BE2C (cell line): Measurements from ENCODE around the gene DRICH1. TPM values are rescaled to one million over a fixed set of nuclear protein-coding genes. Genes with fewer than 3 reads are reported as not detected.
"Not testable (repeated sequence)": the region's sequence is repeated elsewhere in the genome, so short reads cannot be mapped to it uniquely, and the experiment has no call there.

Source experiments
- DNase-seq: peaks from one replicate; pipeline ENCODE4 v3.0.0-alpha.2; 2020
- H3K27me3 ChIP-seq: fragments of 250-450 bp; sonication (Bioruptor Pico); 2 replicates; pipeline ENCODE4 v1.5.1; 2020; ENCODE audit warnings: mild to moderate bottlenecking
- H3K36me3 ChIP-seq: fragments of 250-450 bp; sonication (Bioruptor Pico); 2 replicates; pipeline ENCODE4 v1.5.1; 2020; ENCODE audit warnings: mild to moderate bottlenecking
- H3K4me1 ChIP-seq: fragments of 250-450 bp; sonication (Bioruptor Pico); 2 replicates; pipeline ENCODE4 v1.5.1; 2020
- H3K4me3 ChIP-seq: 2 replicates; pipeline ENCODE4 v1.5.1; 2011; ENCODE audit warnings: low read depth, low read length
- H3K9me3 ChIP-seq: fragments of 250-450 bp; sonication (Bioruptor Pico); 2 replicates; pipeline ENCODE4 v1.5.1; 2020
- polyA plus RNA-seq: library from polyadenylated mRNA; unstranded; fragments of >200 nt; gene quantifications from one replicate; pipeline ENCODE4 v1.2.1, GENCODE V29; 2012; ENCODE audit warnings: low read depth, missing spikeins; ENCODE audit not compliant: insufficient read length, insufficient read depth
- TF ChIP-seq, protein P1 (sequence below): IDR thresholded peaks from 2 replicates; pipeline ENCODE4 v1.5.1; 2012; ENCODE audit warnings: mild to moderate bottlenecking, low read depth, low read length

Gene DRICH1, protein sequence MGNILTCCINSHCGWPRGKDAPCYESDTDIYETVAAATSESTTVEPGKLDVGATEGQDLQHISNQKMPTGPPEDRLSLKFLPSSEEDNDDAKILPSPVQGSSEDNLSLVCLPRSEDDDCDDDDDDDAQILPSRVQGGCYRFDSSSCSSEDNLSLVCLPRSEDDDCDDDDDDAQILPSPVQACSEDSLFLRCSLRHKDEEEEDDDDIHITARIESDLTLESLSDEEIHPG
- polyA plus RNA-seq, result not detected

DNA sequence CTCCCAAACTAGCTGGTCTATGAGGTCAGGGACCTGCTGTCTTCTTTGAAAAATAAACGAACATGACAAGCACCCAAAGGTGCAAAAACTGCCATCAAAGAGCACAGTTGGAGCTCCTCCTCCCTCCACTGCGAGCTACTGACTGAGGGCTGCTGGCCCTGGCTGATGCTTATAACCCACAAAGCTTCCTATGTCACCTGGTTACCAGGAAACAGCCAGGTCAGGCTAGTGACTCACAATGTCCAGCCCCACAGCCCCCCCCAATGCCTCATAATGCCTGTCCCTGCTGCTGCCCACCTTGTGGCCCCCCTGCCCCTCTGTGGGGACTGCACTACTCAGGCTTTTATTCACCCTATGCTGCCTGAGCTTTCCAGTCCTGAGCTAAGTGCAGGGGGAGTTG is at the start of gene DRICH1:
DRICH1 (minus strand) TSS at position 144 of the 400 bp plus-strand sequence. CDS start 298 bp downstream, outside the sequence.
- Histone ChIP-seq H3K4me3 (no peak within 1 kb of the TSS), H3K36me3 (no peaks in the 10 kb centered on the region), H3K27me3 (no peaks in the 10 kb centered on the region), H3K9me3 (no peaks in the 10 kb centered on the region), H3K4me1 (no peaks in the 10 kb centered on the region)
- TF ChIP-seq, protein P1, sequence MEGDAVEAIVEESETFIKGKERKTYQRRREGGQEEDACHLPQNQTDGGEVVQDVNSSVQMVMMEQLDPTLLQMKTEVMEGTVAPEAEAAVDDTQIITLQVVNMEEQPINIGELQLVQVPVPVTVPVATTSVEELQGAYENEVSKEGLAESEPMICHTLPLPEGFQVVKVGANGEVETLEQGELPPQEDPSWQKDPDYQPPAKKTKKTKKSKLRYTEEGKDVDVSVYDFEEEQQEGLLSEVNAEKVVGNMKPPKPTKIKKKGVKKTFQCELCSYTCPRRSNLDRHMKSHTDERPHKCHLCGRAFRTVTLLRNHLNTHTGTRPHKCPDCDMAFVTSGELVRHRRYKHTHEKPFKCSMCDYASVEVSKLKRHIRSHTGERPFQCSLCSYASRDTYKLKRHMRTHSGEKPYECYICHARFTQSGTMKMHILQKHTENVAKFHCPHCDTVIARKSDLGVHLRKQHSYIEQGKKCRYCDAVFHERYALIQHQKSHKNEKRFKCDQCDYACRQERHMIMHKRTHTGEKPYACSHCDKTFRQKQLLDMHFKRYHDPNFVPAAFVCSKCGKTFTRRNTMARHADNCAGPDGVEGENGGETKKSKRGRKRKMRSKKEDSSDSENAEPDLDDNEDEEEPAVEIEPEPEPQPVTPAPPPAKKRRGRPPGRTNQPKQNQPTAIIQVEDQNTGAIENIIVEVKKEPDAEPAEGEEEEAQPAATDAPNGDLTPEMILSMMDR, result no peak
- no peak for DNase-seq

DNA sequence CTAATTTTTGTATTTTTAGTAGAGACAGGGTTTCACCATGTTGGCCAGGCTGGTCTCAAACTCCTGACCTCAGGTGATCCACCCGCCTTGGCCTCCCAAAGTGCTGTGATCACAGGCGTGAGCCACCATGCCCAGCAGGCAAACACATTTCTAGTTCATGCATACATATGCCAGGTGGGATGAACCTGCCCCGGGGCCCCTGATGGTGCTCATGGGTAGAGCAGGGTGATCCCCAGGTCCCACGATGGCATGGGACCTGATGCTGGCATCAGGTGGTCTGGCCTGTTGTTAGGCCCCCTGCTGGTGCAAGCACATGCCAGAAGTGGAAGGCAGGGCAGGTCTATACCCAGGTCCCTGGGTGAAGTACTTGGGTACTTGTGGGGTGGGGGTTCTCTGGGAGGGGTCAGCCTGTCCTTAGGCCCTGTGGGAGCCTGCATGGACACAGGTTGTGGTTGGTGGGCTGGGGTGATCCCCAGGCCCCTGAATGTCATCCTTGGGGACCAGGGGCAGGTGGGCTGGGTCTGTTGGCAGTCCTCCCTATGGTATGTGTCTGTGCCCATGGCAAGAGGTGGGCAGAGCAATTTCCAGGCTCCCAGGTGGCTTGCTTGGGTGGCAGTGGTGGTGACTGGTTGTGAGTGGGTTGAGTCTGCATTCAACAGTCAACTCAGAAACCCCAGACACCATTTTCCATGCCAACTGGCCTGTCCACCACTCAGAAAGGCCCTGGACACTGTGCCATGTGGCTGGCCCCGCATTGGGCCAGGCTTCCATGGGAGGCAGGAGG is 49.1 kb upstream of the DRICH1 start:
- no peaks in the 10 kb centered on the region for H3K27me3 ChIP-seq
- peaks cover 9% of the 10 kb centered on the region; the same call in 1 of the 2 replicates for H3K36me3 ChIP-seq
- H3K4me3 ChIP-seq, result no peak overlapping the region
- no peaks in the 10 kb centered on the region for H3K9me3 ChIP-seq
- H3K4me1 ChIP-seq, result no peaks in the 10 kb centered on the region
- TF ChIP-seq, protein P1, result no peak; the same call in 1 of the 2 replicates
- DNase-seq, result no peak

DNA sequence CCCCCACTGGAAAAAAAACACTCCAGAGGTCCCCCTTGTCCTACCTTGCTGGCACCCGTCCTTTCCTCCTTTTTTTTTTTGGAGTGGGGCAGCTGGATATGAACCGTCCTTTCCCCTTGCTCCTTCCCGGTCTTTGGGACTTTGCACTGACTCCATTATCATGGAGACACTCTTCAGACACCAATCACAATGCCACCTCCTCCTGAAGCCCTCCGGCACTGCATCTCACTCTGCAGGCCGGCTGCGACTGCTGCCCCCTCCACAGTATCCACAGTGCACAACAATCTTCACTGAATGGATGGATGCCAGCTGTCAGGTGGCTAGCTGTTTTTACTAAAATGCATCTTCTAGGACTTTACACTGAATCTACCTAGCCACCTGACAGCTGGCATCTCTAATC is 46.0 kb upstream of the DRICH1 start:
- TF ChIP-seq, protein P1, result no peak
- no peak for DNase-seq
- Histone ChIP-seq H3K27me3 (no peaks in the 10 kb centered on the region), H3K9me3 (no peaks in the 10 kb centered on the region), H3K36me3 (peaks cover 9% of the 10 kb centered on the region; the same call in 1 of the 2 replicates), H3K4me1 (no peaks in the 10 kb centered on the region), H3K4me3 (no peak overlapping the region)

DNA sequence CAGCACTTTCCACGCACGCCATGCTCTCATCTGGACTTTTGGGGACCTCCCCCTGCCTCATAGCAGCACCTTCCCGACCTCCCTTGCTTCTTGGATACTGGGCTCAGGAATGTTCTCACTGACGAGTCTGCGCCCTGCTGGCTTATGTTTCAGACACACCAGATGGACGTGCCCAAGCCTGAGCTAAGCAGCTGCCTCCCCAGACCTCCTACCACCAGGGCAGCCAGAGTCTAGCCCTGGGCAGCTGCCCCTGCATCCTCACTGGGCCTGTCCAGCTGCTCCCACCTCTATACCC is 45.5 kb upstream of the DRICH1 start:
- no peak overlapping the region for H3K4me3 ChIP-seq
- no peak for DNase-seq
- no peaks in the 10 kb centered on the region for H3K27me3 ChIP-seq
- H3K4me1 ChIP-seq, result no peaks in the 10 kb centered on the region
- H3K36me3 ChIP-seq, result peaks cover 4% of the 10 kb centered on the region; the same call in 1 of the 2 replicates
- TF ChIP-seq, protein P1, result no peak
- H3K9me3 ChIP-seq, result no peaks in the 10 kb centered on the region

DNA sequence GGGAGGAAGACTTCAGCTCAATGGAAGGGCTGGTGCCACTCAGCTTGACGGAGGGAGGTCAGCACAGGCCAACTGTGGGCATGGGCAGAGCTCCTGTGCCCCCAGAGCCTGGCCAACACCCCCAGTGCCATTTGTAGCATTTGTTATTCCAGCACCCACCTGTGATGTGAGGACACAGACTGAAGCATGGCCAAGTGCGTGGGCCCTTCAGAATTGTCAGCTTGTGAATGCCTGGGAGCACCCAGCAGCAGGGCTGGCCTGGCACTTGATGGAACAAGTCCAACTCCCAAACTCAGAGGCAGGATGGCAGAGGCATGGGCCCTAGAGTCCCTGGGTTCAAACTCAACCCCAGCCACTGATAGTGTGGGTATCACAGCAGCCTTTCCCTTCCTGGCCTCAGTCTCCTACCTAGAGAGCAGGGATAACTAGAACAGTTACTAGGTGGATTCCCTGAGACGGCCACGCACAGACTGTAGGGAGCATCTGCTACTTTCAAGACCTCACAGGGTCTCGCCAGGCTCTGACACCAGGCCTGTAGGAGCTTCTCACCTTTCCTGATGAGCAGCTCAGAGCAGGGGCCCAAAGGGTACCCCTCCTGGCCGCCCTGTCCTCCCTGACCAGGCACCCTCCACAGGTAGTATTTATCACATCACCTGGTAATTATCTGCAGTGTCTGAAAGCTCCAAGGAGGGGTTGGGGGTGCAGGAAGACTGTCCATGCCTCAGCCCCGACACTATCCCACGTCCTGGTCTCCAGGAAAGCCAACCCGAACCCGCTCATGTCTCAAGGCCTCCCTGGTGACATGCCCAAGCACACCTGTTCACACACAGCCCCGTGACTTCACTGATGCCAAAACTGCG is 45.0 kb upstream of the DRICH1 start:
- not testable (repeated sequence) for DNase-seq, H3K4me1 ChIP-seq, H3K36me3 ChIP-seq, H3K4me3 ChIP-seq, H3K27me3 ChIP-seq, H3K9me3 ChIP-seq

DNA sequence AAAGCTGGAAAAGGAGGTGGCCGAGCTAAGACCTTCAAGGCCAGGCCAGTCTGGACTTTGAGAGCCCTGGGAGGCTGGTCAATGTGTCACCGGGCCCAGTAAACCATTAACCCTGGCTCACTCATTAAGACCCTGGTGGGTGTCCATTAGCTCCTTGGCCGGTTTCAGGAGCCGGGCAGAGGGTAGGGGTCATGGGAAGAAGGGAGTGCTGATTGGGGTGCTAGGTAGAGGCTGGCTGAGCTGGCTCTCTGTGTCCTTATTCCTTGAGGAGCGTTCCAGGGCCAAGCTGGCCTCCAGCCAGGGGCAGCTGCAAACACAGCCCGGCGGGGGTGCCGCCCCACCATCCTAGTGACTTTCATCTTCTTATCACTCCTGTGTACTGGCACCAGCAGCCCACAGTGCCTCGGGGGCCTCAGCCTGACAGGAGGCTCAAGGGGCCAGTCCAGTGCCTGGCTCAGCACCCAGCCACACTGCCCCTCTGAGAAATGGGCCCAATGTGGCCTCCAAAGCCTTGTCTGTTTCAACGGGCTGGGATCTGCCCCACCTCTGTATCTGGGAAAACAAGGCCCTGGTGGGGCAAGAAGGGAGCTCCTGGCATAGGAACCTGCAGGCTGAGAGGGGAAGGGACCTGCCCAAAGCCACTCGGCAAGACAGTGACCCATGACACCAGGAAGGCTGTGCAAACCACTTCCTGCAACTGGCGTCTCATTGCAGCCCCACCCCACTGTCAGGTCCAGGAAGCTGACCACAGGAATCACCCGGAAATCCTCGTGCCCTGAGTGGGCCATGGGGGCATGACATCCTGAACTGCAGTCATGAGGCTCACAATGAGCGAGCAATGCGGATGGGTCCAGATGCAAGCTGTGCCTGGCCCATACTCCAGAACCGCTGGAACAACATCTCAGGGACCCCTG is 43.6 kb upstream of the DRICH1 start:
- no peaks in the 10 kb centered on the region for H3K9me3 ChIP-seq
- TF ChIP-seq, protein P1, result no peak
- no peaks in the 10 kb centered on the region for H3K4me1 ChIP-seq
- no peaks in the 10 kb centered on the region; the same call in 1 of the 2 replicates for H3K36me3 ChIP-seq
- no peak overlapping the region for H3K4me3 ChIP-seq
- peak; percentile 76 for DNase-seq
- H3K27me3 ChIP-seq, result no peaks in the 10 kb centered on the region

DNA sequence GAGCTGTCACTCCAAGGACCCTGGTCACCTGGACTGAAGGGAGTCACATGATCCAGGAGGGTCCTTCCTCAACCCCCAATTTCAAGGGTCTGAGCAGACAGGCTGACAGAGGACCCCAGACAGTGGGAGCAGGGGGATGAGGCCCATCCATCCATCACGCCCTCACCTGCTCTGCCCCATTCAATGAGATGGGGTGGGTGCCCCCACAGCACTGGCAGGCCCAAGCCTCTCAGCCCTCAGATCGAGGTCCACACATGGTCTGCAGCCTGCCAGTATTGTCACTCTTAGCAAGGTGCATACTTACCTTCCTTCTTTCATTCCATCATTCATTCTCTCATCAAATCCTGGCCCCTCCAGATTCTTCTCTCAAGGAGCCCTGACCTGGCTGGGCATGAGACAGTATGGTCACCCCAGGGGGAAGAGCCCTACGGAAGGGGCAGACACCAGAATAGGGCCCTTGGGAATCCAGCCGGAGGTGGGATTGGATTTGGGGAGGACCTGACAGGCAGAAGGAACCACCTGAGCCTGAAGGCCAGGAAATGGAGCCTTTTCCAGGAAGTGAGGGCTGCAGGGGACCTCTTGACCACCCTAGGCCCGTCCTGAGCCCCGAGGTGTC is 42.9 kb upstream of the DRICH1 start:
- H3K9me3 ChIP-seq, H3K4me1 ChIP-seq, H3K4me3 ChIP-seq, DNase-seq, H3K27me3 ChIP-seq, H3K36me3 ChIP-seq: not testable (repeated sequence)
